Natural killer cell (primary cell): ENCODE results near the gene CAMTA1. TPM values are rescaled to one million over a fixed set of nuclear protein-coding genes. Genes with fewer than 3 reads are reported as not detected.
"Not testable (repeated sequence)": the region's sequence is repeated elsewhere in the genome, so short reads cannot be mapped to it uniquely, and the experiment has no call there.

Experiments
- ATAC-seq, 3 donors: fragments of 150-1000 bp in 2 of 3; fragments of 200-7000 bp in 1 of 3; cut with Tn5 transposase; 1 replicate in 1 of 3; 2 replicates in 2 of 3; pipeline ENCODE4 v1.10.0; 2021; ENCODE audit warnings: mild to moderate bottlenecking in 2 of 3, moderate library complexity in 2 of 3
- DNase-seq, 2 donors: peaks; one replicate each; pipeline versions ENCODE4 v3.0.0 to v3.0.0-alpha.2; 2013 to 2021; ENCODE audit warnings: mixed read lengths in 1 of 2
- H3K27ac ChIP-seq: one replicate; pipeline ENCODE4 v1.5.1; 2013; ENCODE audit warnings: mild to moderate bottlenecking, low read length
- H3K27me3 ChIP-seq: one replicate; pipeline ENCODE4 v1.6.1; 2013; ENCODE audit warnings: low read length; ENCODE audit not compliant: control insufficient read depth, insufficient read depth
- H3K36me3 ChIP-seq: one replicate; pipeline ENCODE4 v1.6.1; 2013; ENCODE audit warnings: low read length; ENCODE audit not compliant: control insufficient read depth, insufficient read depth
- H3K4me1 ChIP-seq: one replicate; pipeline ENCODE4 v1.6.1; 2013; ENCODE audit warnings: low read length; ENCODE audit not compliant: control insufficient read depth, insufficient read depth
- H3K4me3 ChIP-seq: one replicate; pipeline ENCODE4 v1.5.1; 2013; ENCODE audit warnings: low read length
- H3K9me3 ChIP-seq: one replicate; pipeline ENCODE4 v1.6.1; 2013; ENCODE audit warnings: low read length; ENCODE audit not compliant: control insufficient read depth, insufficient read depth
- H3K27ac Mint-ChIP-seq, 2 donors: one replicate each; pipeline ENCODE4 v1.8.0; 2022; ENCODE audit warnings: mild to moderate bottlenecking in 2 of 2, mixed read lengths in 2 of 2, moderate library complexity in 1 of 2
- H3K27me3 Mint-ChIP-seq, 2 donors: one replicate each; pipeline ENCODE4 v1.8.0; 2022; ENCODE audit warnings: low read depth in 2 of 2, mixed read lengths in 2 of 2
- H3K36me3 Mint-ChIP-seq: one replicate; pipeline ENCODE4 v1.8.0; 2022; ENCODE audit warnings: mixed read lengths
- H3K4me1 Mint-ChIP-seq, 2 donors: one replicate each; pipeline ENCODE4 v1.8.0; 2022; ENCODE audit warnings: mixed read lengths in 2 of 2
- H3K4me3 Mint-ChIP-seq: one replicate; pipeline ENCODE4 v1.8.0; 2022; ENCODE audit warnings: mild to moderate bottlenecking, moderate library complexity, mixed read lengths
- H3K9me3 Mint-ChIP-seq, 2 donors: one replicate each; pipeline ENCODE4 v1.8.0; 2022; ENCODE audit warnings: mixed read lengths in 2 of 2
- WGBS: methylation state at CpG from one replicate; pipeline ENCODE4 v1.1.7; 2013; ENCODE audit warnings: missing lambda C conversion rate; ENCODE audit not compliant: insufficient coverage; 5-methylcytosine and 5-hydroxymethylcytosine counted together
- intact Hi-C: fragments of 100-400 bp; cut with micrococcal nuclease; formaldehyde crosslinking; loops from one replicate; pipeline ENCODE4 v1.14.2; 2022
- total RNA-seq, 4 donors: library from RNA; stranded (reverse); fragments of 120-200 nt in 1 of 4; gene quantifications; one replicate each; pipeline versions ENCODE4 v1.2.3 to v1.2.4, GENCODE V29; 2013 to 2022
- TF ChIP-seq, protein P1 (sequence below): fragments of 200-600 bp; IDR thresholded peaks from one replicate; pipeline ENCODE4 v1.8.0; 2022; ENCODE audit warnings: antibody characterized with exemption

The CAMTA1 gene
- total RNA-seq, 3 donors from 2014 or later (not counting 1 experiment from before 2014, with no cell fraction given), result 40.6 to 53.3 (median 44.9) TPM

DNA sequence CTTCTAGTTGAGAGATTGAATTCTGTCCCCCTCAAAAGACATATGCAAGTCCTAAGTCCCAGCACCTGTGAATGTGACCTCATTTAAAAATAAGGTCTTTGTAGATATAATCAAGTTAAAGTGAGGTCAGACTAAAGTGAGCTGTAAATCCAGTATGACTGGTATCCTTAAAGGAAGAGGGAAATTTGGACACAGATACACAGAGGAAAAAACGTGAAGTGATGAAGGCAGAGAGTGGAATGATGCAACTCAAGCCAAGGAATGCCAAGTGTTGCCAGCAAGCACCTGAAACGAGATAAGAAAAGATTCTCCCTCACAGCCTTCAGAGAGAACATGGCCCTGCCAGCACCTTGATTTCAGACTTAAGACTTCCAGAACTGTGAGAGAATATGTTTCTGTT lies 541.1 kb downstream of the CAMTA1 start:
- no peak overlapping the region for H3K4me3 ChIP-seq
- H3K4me1 ChIP-seq, result no peaks in the 10 kb centered on the region
- no peaks in the 10 kb centered on the region for H3K9me3 ChIP-seq
- Mint-ChIP-seq H3K27ac (no peak overlapping the region), H3K9me3 (no peaks in the 10 kb centered on the region), H3K27me3 (peaks cover 22 to 39% of the 10 kb centered on the region in 2 donors), H3K4me3 (no peak overlapping the region), H3K36me3 (no peaks in the 10 kb centered on the region), H3K4me1 (no peaks in the 10 kb centered on the region)
- no peak for DNase-seq
- H3K27ac ChIP-seq, result no peak overlapping the region
- 77% methylated on average over 2 of the region's 2 CpGs for WGBS
- intact Hi-C loops, result no loop called here
- TF ChIP-seq, protein P1, sequence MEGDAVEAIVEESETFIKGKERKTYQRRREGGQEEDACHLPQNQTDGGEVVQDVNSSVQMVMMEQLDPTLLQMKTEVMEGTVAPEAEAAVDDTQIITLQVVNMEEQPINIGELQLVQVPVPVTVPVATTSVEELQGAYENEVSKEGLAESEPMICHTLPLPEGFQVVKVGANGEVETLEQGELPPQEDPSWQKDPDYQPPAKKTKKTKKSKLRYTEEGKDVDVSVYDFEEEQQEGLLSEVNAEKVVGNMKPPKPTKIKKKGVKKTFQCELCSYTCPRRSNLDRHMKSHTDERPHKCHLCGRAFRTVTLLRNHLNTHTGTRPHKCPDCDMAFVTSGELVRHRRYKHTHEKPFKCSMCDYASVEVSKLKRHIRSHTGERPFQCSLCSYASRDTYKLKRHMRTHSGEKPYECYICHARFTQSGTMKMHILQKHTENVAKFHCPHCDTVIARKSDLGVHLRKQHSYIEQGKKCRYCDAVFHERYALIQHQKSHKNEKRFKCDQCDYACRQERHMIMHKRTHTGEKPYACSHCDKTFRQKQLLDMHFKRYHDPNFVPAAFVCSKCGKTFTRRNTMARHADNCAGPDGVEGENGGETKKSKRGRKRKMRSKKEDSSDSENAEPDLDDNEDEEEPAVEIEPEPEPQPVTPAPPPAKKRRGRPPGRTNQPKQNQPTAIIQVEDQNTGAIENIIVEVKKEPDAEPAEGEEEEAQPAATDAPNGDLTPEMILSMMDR, result no peak
- no peak for ATAC-seq
- H3K27me3 ChIP-seq, result no peaks in the 10 kb centered on the region
- no peaks in the 10 kb centered on the region for H3K36me3 ChIP-seq

DNA sequence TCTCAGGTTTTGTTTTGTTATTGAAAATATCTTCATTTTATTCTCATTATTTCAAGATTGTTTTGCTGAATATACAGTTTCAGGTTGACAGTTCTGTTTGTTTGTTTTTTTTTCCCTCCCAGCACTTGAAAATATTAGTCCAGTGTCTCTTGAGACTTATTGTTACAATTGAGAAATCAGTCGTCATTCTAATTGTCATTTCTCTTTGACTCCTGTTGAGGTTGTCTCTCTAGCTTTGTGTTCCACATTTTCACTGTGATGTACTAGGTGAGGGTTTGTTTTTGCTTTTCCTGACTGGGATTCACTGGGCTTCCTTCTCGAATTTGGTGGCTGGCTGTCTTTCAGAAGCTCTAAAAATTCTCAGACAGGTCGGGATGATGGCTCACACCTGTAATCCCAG lies 542.6 kb downstream of the CAMTA1 start:
- Mint-ChIP-seq H3K9me3 (no peaks in the 10 kb centered on the region), H3K27me3 (peaks cover 24 to 44% of the 10 kb centered on the region in 2 donors), H3K36me3 (no peaks in the 10 kb centered on the region), H3K27ac (no peak overlapping the region), H3K4me1 (no peaks in the 10 kb centered on the region), H3K4me3 (no peak overlapping the region)
- TF ChIP-seq, protein P1, result no peak
- no peak overlapping the region for H3K27ac ChIP-seq
- no peaks in the 10 kb centered on the region for H3K4me1 ChIP-seq
- intact Hi-C loops, result no loop called here
- H3K36me3 ChIP-seq, result no peaks in the 10 kb centered on the region
- DNase-seq (no peak), ATAC-seq (no peak)
- no peak overlapping the region for H3K4me3 ChIP-seq
- 80% methylated on average over 3 of the region's 3 CpGs for whole genome bisulfite sequencing
- H3K27me3 ChIP-seq, result no peaks in the 10 kb centered on the region
- H3K9me3 ChIP-seq, result no peaks in the 10 kb centered on the region

DNA sequence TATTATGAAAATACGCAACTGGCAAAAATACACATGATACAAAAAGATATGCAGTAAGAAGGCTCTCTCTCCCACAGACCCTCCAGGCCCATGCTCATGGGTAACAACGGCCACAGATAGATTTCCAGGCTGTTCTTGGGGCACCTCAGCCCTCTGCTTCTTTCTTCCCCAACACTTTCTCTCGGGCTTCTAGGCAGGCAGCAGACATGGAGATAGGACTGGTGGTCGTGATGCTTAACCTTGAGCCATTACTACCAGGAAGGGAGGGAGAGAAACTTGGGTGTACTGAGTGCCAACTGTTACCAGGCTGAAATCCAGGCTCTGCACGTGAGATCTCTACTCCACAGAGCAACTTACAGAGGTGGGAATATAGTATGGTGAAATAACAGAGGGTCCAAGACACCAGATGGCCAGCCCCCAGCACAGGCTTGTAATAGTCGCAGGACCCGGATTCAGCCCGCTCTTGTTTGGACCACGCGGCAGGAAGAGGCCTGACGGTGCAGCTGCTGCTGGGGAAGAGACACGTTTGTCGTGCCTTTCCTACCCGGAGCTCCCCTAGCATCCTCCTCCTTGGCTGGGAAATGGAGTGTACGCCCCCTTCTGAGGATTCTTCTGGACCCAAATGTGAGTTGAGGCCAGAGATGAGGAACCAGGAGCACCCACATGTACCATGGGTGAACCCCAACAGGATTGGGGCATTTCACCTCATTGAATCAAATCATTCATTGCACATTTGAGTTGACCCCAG lies 544.8 kb downstream of the CAMTA1 start:
- peaks cover 12 to 35% of the 10 kb centered on the region in 2 donors for H3K27me3 Mint-ChIP-seq
- no peaks in the 10 kb centered on the region for H3K9me3 ChIP-seq
- TF ChIP-seq, protein P1, result no peak
- 84% methylated on average over 14 of the region's 15 CpGs for WGBS
- no peak overlapping the region for H3K4me3 Mint-ChIP-seq
- no peaks in the 10 kb centered on the region for H3K9me3 Mint-ChIP-seq
- no peak for ATAC-seq
- no peak for DNase-seq
- H3K27ac Mint-ChIP-seq, result no peak overlapping the region
- H3K36me3 ChIP-seq, result no peaks in the 10 kb centered on the region
- H3K4me3 ChIP-seq, result no peak overlapping the region
- H3K4me1 ChIP-seq, result no peaks in the 10 kb centered on the region
- intact Hi-C loops, result no loop called here
- H3K36me3 Mint-ChIP-seq, result no peaks in the 10 kb centered on the region
- H3K27me3 ChIP-seq, result no peaks in the 10 kb centered on the region
- H3K27ac ChIP-seq, result no peak overlapping the region
- no peaks in the 10 kb centered on the region for H3K4me1 Mint-ChIP-seq

DNA sequence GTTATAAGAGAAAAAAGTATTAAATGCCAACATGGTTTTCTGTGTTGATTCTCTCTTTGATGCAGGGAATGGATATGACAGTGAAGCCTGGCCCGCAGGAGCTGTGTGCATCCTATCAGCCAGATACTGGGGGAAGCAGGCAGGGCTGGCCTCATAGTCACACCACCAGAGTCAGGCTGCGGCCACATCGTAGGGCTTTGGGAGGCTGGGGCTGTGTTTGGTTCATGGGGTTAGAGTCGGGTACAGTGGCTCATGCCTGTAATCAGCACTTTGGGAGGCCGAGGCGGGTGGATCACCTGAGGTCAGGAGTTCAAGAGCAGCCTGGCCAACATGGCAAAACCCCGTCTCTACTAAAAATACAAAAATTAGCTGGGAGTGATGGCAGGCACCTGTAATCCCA lies 545.5 kb downstream of the CAMTA1 start:
- DNase-seq, H3K9me3 Mint-ChIP-seq, H3K27ac Mint-ChIP-seq, H3K4me1 ChIP-seq, H3K9me3 ChIP-seq, ATAC-seq, H3K36me3 Mint-ChIP-seq, H3K27me3 ChIP-seq, H3K27ac ChIP-seq, H3K36me3 ChIP-seq, intact Hi-C loops, H3K4me3 ChIP-seq, H3K4me1 Mint-ChIP-seq, H3K4me3 Mint-ChIP-seq: not testable (repeated sequence)
- peaks cover 7 to 29% of the 10 kb centered on the region in 2 donors for H3K27me3 Mint-ChIP-seq
- 93% methylated on average over 6 of the region's 7 CpGs for WGBS
